Measurements from ENCODE around the gene BRCA1. TPM values are rescaled to one million over a fixed set of nuclear protein-coding genes. Genes with fewer than 3 reads are reported as not detected.
"Not testable (repeated sequence)": the region's sequence is repeated elsewhere in the genome, so short reads cannot be mapped to it uniquely, and the experiment has no call there.

The BRCA1 gene
- total RNA-seq, result 100 to 1,000 TPM in 1 of 2 donors, 10 to 100 TPM in 1; 41.6 to 111 TPM

GRCh38 chr17:43125133-43125966, at the start of gene BRCA1:
TSS of gene BRCA1 (minus strand) at chr17:43125364. CDS start at chr17:43124096, 1,268 bp downstream.
- Mint-ChIP-seq H3K4me1 (ENCODE audit: low read depth in 2 of 2) (peaks cover 25 to 31% of the 10 kb centered on the region in 2 donors), H3K4me3 (peak within 1 kb of the TSS; percentile 99), H3K36me3 (peaks cover 13% of the 10 kb centered on the region), H3K9me3 (no peaks in the 10 kb centered on the region), H3K27me3 (no peaks in the 10 kb centered on the region), H3K27ac (peak within 1 kb of the TSS; percentile 94 to 97)
- DNase-seq (ENCODE audit: low spot score) (peak; percentile 96), ATAC-seq (peak; percentile 100)

- peaks cover 7% of the 10 kb centered on the region for H3K36me3 Mint-ChIP-seq
- H3K27me3 Mint-ChIP-seq, result no peaks in the 10 kb centered on the region
- peaks cover 17 to 29% of the 10 kb centered on the region in 2 donors for H3K4me1 Mint-ChIP-seq (ENCODE audit: low read depth in 2 of 2)
- H3K9me3 Mint-ChIP-seq, result no peaks in the 10 kb centered on the region
- DNase-seq (ENCODE audit: low spot score) (no peak), ATAC-seq (no peak)
- no peak overlapping the region for H3K4me3 Mint-ChIP-seq
- H3K27ac Mint-ChIP-seq, result no peak overlapping the region
Observed at GRCh38 chr17:43171586-43172487, 46.7 kb upstream of the BRCA1 start.

DNA sequence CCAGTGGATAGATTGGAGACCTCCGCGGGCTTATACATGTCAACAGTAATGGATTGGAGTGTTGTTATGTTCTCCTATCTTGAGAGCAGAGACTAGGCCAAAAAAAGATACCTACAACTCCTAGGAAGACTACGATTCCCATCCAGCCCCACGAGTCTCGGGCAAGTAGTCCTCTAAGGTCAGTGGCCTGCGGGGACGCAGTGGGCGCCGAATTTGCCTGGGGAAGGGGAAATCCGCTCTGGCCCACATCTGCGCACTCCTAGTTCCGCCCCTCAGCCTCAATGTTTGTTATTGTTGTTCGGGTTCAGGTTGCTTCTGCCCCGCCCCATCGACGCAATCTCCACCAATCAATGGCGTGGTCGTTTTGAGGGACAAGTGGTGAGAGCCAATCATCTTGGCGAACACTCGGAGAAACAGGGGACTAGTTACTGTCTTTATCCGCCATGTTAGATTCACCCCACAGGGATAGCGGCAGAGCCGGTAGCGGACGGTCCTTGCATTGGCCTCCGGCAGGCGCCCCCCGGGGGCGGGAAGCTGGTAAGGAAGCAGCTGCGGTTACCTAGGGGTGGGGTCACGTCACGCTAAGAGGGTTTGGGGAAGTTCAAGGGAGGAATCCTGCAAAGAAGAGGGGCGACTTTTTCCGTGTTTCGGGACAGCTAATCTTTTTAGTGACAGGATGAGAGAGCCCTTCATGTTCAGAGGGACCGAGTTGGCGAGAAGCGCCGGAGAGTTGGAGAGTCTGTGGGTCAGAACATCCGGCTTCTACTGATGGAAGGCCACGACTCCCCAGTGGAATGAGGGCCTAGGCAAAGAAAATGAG, 45.8 kb upstream of the BRCA1 start, which contains the start of gene NBR1:
Gene NBR1, plus strand, starts transcription at position 449 of the 820 bp plus-strand sequence. CDS start 4,586 bp downstream, outside the sequence.
- no peak within 1 kb of the TSS for H3K27ac Mint-ChIP-seq
- DNase-seq (ENCODE audit: low spot score) (peak; percentile 95), ATAC-seq (peak; percentile 92 to 93)
- no peaks in the 10 kb centered on the region for H3K9me3 Mint-ChIP-seq
- no peak within 1 kb of the TSS for H3K4me3 Mint-ChIP-seq
- H3K4me1 Mint-ChIP-seq (ENCODE audit: low read depth in 2 of 2), result peaks cover 20 to 25% of the 10 kb centered on the region in 2 donors
- no peaks in the 10 kb centered on the region for H3K27me3 Mint-ChIP-seq
- peaks cover under 1% of the 10 kb centered on the region for H3K36me3 Mint-ChIP-seq

DNA sequence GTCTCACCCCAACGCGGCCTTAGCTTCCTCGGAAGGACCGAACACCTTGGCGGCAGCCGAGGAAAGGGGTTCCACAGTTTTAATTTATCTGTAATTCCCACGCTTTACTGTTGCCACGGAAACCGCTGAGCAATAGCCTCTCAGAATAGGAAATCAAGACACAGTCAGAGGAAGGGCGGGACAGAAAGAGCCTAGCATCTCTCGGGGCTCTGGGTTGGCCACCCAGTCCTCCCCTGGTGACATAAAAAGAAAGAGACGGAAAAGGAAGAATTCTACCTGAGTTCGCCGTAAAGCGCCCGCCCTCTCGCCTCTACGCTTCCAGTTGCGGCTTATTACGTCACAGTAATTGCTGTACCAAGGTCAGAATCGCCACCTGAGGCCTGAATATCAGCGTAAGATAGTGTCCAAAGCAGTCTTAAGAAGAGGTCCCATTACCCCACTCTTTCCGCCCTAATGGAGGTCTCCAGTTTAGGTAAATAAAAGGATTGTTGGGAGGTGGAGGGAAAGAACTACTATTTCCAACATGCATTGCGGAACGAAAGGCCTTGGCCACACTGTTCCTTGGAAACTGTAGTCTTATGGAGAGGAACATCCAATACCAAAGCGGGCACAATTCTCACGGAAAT, 45.1 kb upstream of the BRCA1 start:
- H3K36me3 Mint-ChIP-seq, result no peaks in the 10 kb centered on the region
- H3K9me3 Mint-ChIP-seq, result no peaks in the 10 kb centered on the region

GRCh38 chr17:43169561-43170139, 44.5 kb upstream of the BRCA1 start:
- peaks cover 15 to 17% of the 10 kb centered on the region in 2 donors for H3K4me1 Mint-ChIP-seq (ENCODE audit: low read depth in 2 of 2)
- ATAC-seq (peak; percentile 32 to 40), DNase-seq (ENCODE audit: low spot score) (no peak)
- H3K27me3 Mint-ChIP-seq, result no peaks in the 10 kb centered on the region
- H3K9me3 Mint-ChIP-seq, result no peaks in the 10 kb centered on the region
- no peak overlapping the region for H3K4me3 Mint-ChIP-seq
- no peak overlapping the region for H3K27ac Mint-ChIP-seq
- H3K36me3 Mint-ChIP-seq, result no peaks in the 10 kb centered on the region

More for the DNA sequence above, 45.1 kb upstream of the BRCA1 start:
- no peaks in the 10 kb centered on the region for H3K27me3 Mint-ChIP-seq
- H3K4me1 Mint-ChIP-seq (ENCODE audit: low read depth in 2 of 2), result peaks cover 15 to 19% of the 10 kb centered on the region in 2 donors
- peak; percentile 88 to 91 for ATAC-seq
- DNase-seq (ENCODE audit: low spot score), result peak; percentile 91
- H3K27ac Mint-ChIP-seq, result no peak overlapping the region
- H3K4me3 Mint-ChIP-seq, result no peak overlapping the region

GRCh38 chr17:43165971-43166370, 40.8 kb upstream of the BRCA1 start:
- H3K9me3 Mint-ChIP-seq; ATAC-seq; H3K36me3 Mint-ChIP-seq; DNase-seq (ENCODE audit: low spot score); H3K27me3 Mint-ChIP-seq; H3K4me3 Mint-ChIP-seq: not testable (repeated sequence)
- Mint-ChIP-seq H3K27ac (peak overlapping the region in 1 of 2 donors; percentile 17), H3K4me1 (ENCODE audit: low read depth in 2 of 2) (peaks cover 3 to 15% of the 10 kb centered on the region in 2 donors)

- not testable (repeated sequence) for DNase-seq (ENCODE audit: low spot score); H3K4me1 Mint-ChIP-seq (ENCODE audit: low read depth in 2 of 2); H3K27ac Mint-ChIP-seq; ATAC-seq; H3K4me3 Mint-ChIP-seq; H3K9me3 Mint-ChIP-seq; H3K27me3 Mint-ChIP-seq; H3K36me3 Mint-ChIP-seq
Observed at GRCh38 chr17:43159957-43160356, 34.8 kb upstream of the BRCA1 start.

GRCh38 chr17:43159232-43159631, 34.1 kb upstream of the BRCA1 start:
- not testable (repeated sequence) for H3K27me3 Mint-ChIP-seq; H3K4me1 Mint-ChIP-seq (ENCODE audit: low read depth in 2 of 2); H3K27ac Mint-ChIP-seq; H3K36me3 Mint-ChIP-seq; H3K4me3 Mint-ChIP-seq; ATAC-seq; H3K9me3 Mint-ChIP-seq; DNase-seq (ENCODE audit: low spot score)

DNA sequence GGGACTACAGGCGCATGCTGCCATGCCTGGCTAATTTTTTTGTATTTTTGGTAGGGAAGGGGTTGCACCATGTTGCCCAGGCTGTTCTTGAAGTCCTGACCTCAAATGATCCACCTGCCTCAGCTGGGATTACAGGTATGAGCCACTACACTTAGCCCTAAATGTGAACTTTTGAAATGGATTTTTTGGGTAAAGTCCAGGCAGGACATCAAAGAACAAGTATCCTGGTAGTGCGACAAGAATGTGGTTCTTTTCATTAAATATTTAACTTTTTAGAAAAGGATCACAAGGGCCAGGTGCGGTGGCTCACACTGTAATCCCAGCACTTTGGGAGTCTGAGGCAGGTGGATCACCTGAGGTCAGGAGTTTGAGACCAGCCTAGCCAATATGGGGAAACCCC, 30.5 kb upstream of the BRCA1 start:
- Mint-ChIP-seq H3K27me3 (no peaks in the 10 kb centered on the region), H3K36me3 (peaks cover 7% of the 10 kb centered on the region), H3K27ac (no peak overlapping the region), H3K9me3 (no peaks in the 10 kb centered on the region), H3K4me3 (no peak overlapping the region), H3K4me1 (ENCODE audit: low read depth in 2 of 2) (peaks cover 0 to 7% of the 10 kb centered on the region in 2 donors)
- DNase-seq (ENCODE audit: low spot score) (no peak), ATAC-seq (no peak)

GRCh38 chr17:43153197-43153835, 28.2 kb upstream of the BRCA1 start:
- H3K9me3 Mint-ChIP-seq; DNase-seq (ENCODE audit: low spot score); ATAC-seq; H3K27me3 Mint-ChIP-seq; H3K4me3 Mint-ChIP-seq; H3K4me1 Mint-ChIP-seq (ENCODE audit: low read depth in 2 of 2); H3K36me3 Mint-ChIP-seq; H3K27ac Mint-ChIP-seq: not testable (repeated sequence)

DNA sequence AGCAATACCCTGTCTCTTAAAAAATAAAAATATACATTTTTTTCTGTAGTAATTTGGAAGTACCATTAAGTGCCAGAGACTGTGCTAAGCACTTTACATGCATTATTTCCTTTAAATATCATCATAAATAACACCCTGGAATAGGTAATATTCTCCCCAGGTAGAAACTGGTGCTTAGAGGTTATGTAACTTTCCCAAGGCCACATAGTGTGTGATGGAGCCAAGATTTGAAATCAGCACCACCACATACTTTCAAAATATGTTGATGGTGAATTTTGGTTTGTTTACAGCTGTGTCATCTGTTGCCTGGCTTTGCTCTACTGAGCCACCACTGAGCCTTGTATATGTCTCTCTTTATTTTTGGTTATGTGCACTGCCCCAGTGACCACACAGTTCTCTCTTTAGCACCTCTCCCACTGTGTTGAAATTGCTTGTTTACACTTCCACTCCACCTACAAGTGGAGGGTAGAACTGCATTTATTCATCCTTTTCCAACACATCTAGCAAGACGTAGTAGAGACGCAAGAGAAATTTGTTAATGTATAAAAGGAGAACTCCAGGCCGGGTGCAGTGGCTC, 26.8 kb upstream of the BRCA1 start:
- Mint-ChIP-seq H3K4me3 (no peak overlapping the region), H3K27ac (peak overlapping the region in 1 of 2 donors; percentile 42), H3K4me1 (ENCODE audit: low read depth in 2 of 2) (peaks cover 0 to 4% of the 10 kb centered on the region in 2 donors), H3K9me3 (no peaks in the 10 kb centered on the region), H3K27me3 (no peaks in the 10 kb centered on the region), H3K36me3 (peaks cover 7% of the 10 kb centered on the region)
- no peak for DNase-seq (ENCODE audit: low spot score)
- peak in 1 of 2 donors; percentile 36 for ATAC-seq

GRCh38 chr17:43146649-43147048, 21.5 kb upstream of the BRCA1 start:
- Mint-ChIP-seq H3K27me3 (no peaks in the 10 kb centered on the region), H3K4me3 (no peak overlapping the region), H3K36me3 (no peaks in the 10 kb centered on the region), H3K27ac (no peak overlapping the region), H3K4me1 (ENCODE audit: low read depth in 2 of 2) (no peaks in the 10 kb centered on the region), H3K9me3 (no peaks in the 10 kb centered on the region)
- DNase-seq (ENCODE audit: low spot score) (no peak), ATAC-seq (no peak)
